SU-DHL-6 (cell line): ENCODE results near the gene ZBTB7A.

Source experiments
- H2AFZ ChIP-seq: fragments of 200-600 bp; sonication (generic); 2 replicates; pipeline ENCODE4 v1.6.1; 2014; ENCODE audit warnings: low read depth, mild to moderate bottlenecking, moderate library complexity, mixed read lengths, antibody characterized with exemption, low read length; ENCODE audit not compliant: severe bottlenecking
- H3F3A ChIP-seq: fragments of 200-600 bp; shearing (Covaris generic); 2 replicates; pipeline ENCODE4 v1.6.0; 2016; ENCODE audit warnings: antibody characterized with exemption, mild to moderate bottlenecking; ENCODE audit not compliant: insufficient read depth
- H3K27ac ChIP-seq: fragments of 200-600 bp; sonication (generic); 2 replicates; pipeline ENCODE4 v1.5.1; 2016; ENCODE audit warnings: low read depth, mild to moderate bottlenecking, low read length, moderate library complexity, mixed read lengths
- H3K27me3 ChIP-seq: fragments of 200-600 bp; sonication (generic), shearing (Covaris generic); 2 replicates; pipeline ENCODE4 v1.6.0; 2014; ENCODE audit warnings: mild to moderate bottlenecking, low read length
- H3K36me3 ChIP-seq: fragments of 200-600 bp; sonication (generic); 2 replicates; pipeline ENCODE4 v1.6.1; 2014; ENCODE audit warnings: mild to moderate bottlenecking, low read length, mixed read lengths
- H3K4me2 ChIP-seq: fragments of 300-600, 200-600 bp; shearing (Covaris generic), sonication (generic); 2 replicates; pipeline ENCODE4 v1.6.0; 2014; ENCODE audit warnings: low read length, low read depth, mild to moderate bottlenecking; ENCODE audit not compliant: poor library complexity, severe bottlenecking
- H3K4me3 ChIP-seq: fragments of 200-600 bp; sonication (generic); 2 replicates; pipeline ENCODE4 v1.5.1; 2014; ENCODE audit warnings: antibody characterized with exemption, low read length, mild to moderate bottlenecking, mixed read lengths; ENCODE audit not compliant: insufficient read depth, poor library complexity, severe bottlenecking
- H3K79me2 ChIP-seq: fragments of 200-600 bp; sonication (generic); 2 replicates; pipeline ENCODE4 v1.6.1; 2014; ENCODE audit warnings: mild to moderate bottlenecking, low read length, moderate library complexity; ENCODE audit not compliant: insufficient read depth
- H3K9ac ChIP-seq: fragments of 200-600 bp; sonication (generic); 2 replicates; pipeline ENCODE4 v1.7.0; 2014; ENCODE audit warnings: mild to moderate bottlenecking, low read length
- H3K9me2 ChIP-seq: fragments of 200-600 bp; sonication (generic); replicated peaks from 2 replicates; pipeline ENCODE4 v1.6.1; 2014; ENCODE audit warnings: low read length; ENCODE audit not compliant: insufficient read depth
- H3K9me3 ChIP-seq: fragments of 200-600 bp; sonication (generic); 2 replicates; pipeline ENCODE4 v1.6.1; 2014; ENCODE audit warnings: low read length, mixed read lengths; ENCODE audit not compliant: insufficient read depth
- H4K20me1 ChIP-seq: fragments of 200-600 bp; sonication (generic); 2 replicates; pipeline ENCODE4 v1.6.1; 2014; ENCODE audit warnings: low read depth, mild to moderate bottlenecking, antibody characterized with exemption, low read length, moderate library complexity, mixed read lengths
- EZH2phosphoT487 ChIP-seq: fragments of 200-600 bp; sonication (generic), shearing (Covaris generic); conservative IDR thresholded peaks from 2 replicates; pipeline ENCODE4 v1.6.1; 2018; ENCODE audit warnings: mild to moderate bottlenecking, antibody characterized with exemption, low read length, moderate library complexity, mixed read lengths
- TF ChIP-seq, protein P1 (sequence below): fragments of 200-600 bp; sonication (generic); IDR thresholded peaks from one replicate; pipeline ENCODE4 v1.5.1; 2017; ENCODE audit warnings: antibody characterized with exemption, mild to moderate bottlenecking, low read length, moderate library complexity; ENCODE audit not compliant: insufficient read depth, poor library complexity, severe bottlenecking

ZBTB7A gene

DNA sequence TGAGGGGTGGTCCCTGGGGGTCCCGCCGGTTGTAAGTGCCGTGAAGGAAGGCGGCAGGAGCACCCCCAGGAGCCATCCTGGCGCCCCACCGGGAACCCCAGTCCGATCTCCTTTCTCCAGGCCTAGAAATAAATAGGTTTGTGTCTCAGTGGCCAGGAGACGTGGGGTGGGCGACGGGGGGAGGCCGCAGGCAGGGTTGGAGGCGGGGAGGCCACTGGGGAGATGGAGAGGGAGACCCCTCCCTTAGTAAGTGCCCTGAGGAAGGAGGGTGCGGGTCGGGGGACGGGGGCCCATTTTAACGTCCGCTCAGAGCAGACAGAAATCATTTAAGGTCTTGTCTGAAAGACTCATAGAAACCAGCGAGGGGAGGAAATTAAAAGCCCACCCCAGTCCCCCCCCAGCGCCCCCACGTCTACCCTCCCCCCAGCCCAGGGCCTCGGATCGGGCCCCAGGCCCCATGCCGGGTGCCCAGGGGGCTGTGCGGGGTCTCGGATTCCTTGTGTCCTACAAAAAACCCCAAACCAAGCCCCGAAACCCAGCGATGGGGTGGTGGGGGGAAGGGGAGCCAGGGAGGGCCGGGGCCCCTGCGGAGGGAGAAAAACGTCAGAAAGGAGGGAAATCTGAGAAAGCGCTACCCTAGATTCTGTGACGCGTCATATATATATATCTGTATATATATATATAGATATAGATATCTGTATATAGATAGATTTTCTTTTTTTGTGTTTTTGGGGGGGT lies 19.6 kb downstream of the ZBTB7A start:
- Histone ChIP-seq H4K20me1 (0 out of 2 replicates have a peak, but pooled peaks cover 3% of the 10 kb centered on the region), H3K27ac (no peak overlapping the region), H3F3A (0 out of 2 replicates have a peak, but pooled peaks cover 5% of the 10 kb centered on the region), H3K4me2 (no peak overlapping the region), H3K27me3 (no peaks in the 10 kb centered on the region), H3K9me3 (no peaks in the 10 kb centered on the region), H3K79me2 (peaks cover 65% of the 10 kb centered on the region), H3K9ac (no peak overlapping the region), H3K4me3 (no peak overlapping the region), H3K36me3 (peaks cover 5% of the 10 kb centered on the region; the same call in 1 of the 2 replicates), H2AFZ (no peak overlapping the region), H3K9me2 (no peaks in the 10 kb centered on the region)
- TF ChIP-seq EZH2phosphoT487, result no peak
- TF ChIP-seq, protein P1, sequence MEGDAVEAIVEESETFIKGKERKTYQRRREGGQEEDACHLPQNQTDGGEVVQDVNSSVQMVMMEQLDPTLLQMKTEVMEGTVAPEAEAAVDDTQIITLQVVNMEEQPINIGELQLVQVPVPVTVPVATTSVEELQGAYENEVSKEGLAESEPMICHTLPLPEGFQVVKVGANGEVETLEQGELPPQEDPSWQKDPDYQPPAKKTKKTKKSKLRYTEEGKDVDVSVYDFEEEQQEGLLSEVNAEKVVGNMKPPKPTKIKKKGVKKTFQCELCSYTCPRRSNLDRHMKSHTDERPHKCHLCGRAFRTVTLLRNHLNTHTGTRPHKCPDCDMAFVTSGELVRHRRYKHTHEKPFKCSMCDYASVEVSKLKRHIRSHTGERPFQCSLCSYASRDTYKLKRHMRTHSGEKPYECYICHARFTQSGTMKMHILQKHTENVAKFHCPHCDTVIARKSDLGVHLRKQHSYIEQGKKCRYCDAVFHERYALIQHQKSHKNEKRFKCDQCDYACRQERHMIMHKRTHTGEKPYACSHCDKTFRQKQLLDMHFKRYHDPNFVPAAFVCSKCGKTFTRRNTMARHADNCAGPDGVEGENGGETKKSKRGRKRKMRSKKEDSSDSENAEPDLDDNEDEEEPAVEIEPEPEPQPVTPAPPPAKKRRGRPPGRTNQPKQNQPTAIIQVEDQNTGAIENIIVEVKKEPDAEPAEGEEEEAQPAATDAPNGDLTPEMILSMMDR, result no peak

DNA sequence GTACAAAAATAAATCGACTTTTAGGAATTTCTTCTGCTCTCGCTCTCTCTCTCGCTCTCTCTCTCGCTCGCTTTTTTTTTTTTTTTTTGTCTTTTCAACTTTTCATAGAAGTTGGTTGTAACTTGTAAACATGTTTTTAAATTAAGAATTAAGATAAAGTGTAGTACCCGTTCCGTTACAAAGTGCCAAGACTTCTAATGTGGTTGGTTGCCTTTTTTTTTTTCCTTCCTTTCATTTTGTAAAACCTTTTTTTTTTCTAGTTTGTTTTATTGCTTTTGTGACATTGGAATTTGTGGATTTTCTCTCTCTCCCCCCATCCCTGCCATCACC lies 20.4 kb downstream of the ZBTB7A start:
- Histone ChIP-seq H3K36me3 (peaks cover 5% of the 10 kb centered on the region; the same call in 1 of the 2 replicates), H3K79me2 (peaks cover 57% of the 10 kb centered on the region), H3K4me2 (no peak overlapping the region), H3K4me3 (no peak overlapping the region), H3F3A (0 out of 2 replicates have a peak, but pooled peaks cover 9% of the 10 kb centered on the region), H3K9me2 (no peaks in the 10 kb centered on the region), H4K20me1 (0 out of 2 replicates have a peak, but pooled peaks cover 3% of the 10 kb centered on the region), H2AFZ (no peak overlapping the region), H3K27me3 (no peaks in the 10 kb centered on the region), H3K27ac (no peak overlapping the region), H3K9ac (no peak overlapping the region), H3K9me3 (no peaks in the 10 kb centered on the region)
- no peak for TF ChIP-seq EZH2phosphoT487
- TF ChIP-seq, protein P1, result no peak

DNA sequence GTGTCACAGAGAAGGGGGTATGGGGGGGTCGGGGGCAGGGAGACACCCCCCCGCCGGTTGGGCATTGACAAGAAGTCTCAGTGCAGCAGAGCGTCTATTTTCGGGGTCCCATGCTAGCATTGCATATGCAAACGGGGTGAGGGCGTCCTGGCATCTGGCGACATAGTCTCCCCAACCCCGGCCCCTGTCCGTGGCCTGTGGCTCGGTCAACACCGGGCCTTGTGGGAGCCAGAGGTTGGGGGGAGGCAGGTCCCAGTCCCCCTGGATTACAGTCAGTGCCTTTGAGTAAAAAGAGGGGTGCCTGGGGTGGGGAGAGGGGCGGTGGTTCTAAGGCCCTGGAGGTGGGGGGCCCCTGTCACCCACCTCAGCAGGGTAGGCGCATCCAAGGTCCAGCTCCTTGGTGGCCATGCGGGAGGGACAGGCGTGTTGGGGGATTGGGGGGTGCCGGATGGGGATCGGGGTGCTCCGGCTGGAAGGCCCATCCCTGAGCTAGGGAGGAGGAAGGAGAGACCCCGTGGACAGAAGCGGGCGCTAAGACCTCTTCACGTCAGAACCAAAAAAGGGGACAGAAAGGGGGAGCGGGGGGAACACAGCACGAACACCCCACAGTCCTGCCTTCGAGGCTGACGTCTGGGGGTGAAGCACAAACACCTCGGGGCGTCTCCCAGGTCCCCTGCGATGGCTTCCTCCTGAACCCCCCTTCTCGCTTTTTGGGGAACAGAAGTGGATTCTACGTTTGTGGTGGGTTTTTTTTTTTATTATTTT lies 20.9 kb downstream of the ZBTB7A start:
- Histone ChIP-seq H3K9ac (no peak overlapping the region), H3K9me3 (no peaks in the 10 kb centered on the region), H4K20me1 (0 out of 2 replicates have a peak, but pooled peaks cover 3% of the 10 kb centered on the region), H2AFZ (no peak overlapping the region), H3K9me2 (no peaks in the 10 kb centered on the region), H3K27ac (no peak overlapping the region), H3K36me3 (peaks cover 5% of the 10 kb centered on the region; the same call in 1 of the 2 replicates), H3F3A (0 out of 2 replicates have a peak, but pooled peaks cover 9% of the 10 kb centered on the region), H3K79me2 (peaks cover 53% of the 10 kb centered on the region), H3K4me2 (no peak overlapping the region), H3K4me3 (no peak overlapping the region), H3K27me3 (no peaks in the 10 kb centered on the region)
- TF ChIP-seq, protein P1, result no peak
- no peak for TF ChIP-seq EZH2phosphoT487
